ENCODE data around the gene PPP2R1A.
A peak's percentile ranks its signal among the peaks of the same experiment; 100 is the strongest.

Gene PPP2R1A

GRCh38 chr19:52189735-52190486 is at the start of gene PPP2R1A:
Gene PPP2R1A (plus strand): TSS chr19:52190052. CDS start chr19:52190097, 45 bp downstream.
- peak; percentile 96 for DNase-seq

GRCh38 chr19:52141203-52141602 is 48.6 kb upstream of the PPP2R1A start:
- DNase-seq: no peak

GRCh38 chr19:52142001-52142595 is 47.8 kb upstream of the PPP2R1A start:
- no peak for DNase-seq

- no peak for DNase-seq
Observed at GRCh38 chr19:52148256-52148655, 41.6 kb upstream of the PPP2R1A start.

GRCh38 chr19:52155596-52156359 is 34.1 kb upstream of the PPP2R1A start:
- DNase-seq: no peak

- DNase-seq: no peak
Observed at GRCh38 chr19:52170304-52170703, 19.5 kb upstream of the PPP2R1A start.

GRCh38 chr19:52170863-52171320 is 19.0 kb upstream of the PPP2R1A start:
- no peak for DNase-seq

- DNase-seq: peak; percentile 84
Observed at GRCh38 chr19:52171321-52172169, 18.3 kb upstream of the PPP2R1A start, which contains the start of gene ZNF836. Gene ZNF836 (minus strand): TSS chr19:52171621. CDS start chr19:52168072, 3,549 bp downstream.

GRCh38 chr19:52172347-52172746 is 17.5 kb upstream of the PPP2R1A start:
- DNase-seq: no peak

- DNase-seq: no peak
Observed at GRCh38 chr19:52176574-52176973, 13.3 kb upstream of the PPP2R1A start.

- no peak for DNase-seq
Observed at GRCh38 chr19:52187407-52187806, 2.4 kb upstream of the PPP2R1A start.

GRCh38 chr19:52188822-52189734 is 774 bp upstream of the PPP2R1A start:
- no peak for DNase-seq

- no peak for DNase-seq
Observed at GRCh38 chr19:52190487-52191293, 838 bp downstream of the PPP2R1A start.

GRCh38 chr19:52191389-52191788 is 1.5 kb downstream of the PPP2R1A start:
- DNase-seq: no peak

- no peak for DNase-seq
Observed at GRCh38 chr19:52191951-52192350, 2.1 kb downstream of the PPP2R1A start.

GRCh38 chr19:52196256-52196967 is 6.6 kb downstream of the PPP2R1A start:
- no peak for DNase-seq

GRCh38 chr19:52197964-52198363 is 8.1 kb downstream of the PPP2R1A start:
- no peak for DNase-seq

- no peak for DNase-seq
Observed at GRCh38 chr19:52198678-52199077, 8.8 kb downstream of the PPP2R1A start.

- no peak for DNase-seq
Observed at GRCh38 chr19:52200044-52200443, 10.2 kb downstream of the PPP2R1A start.
